GM23338 (cell line): ENCODE data around the gene SIRPA. TPM values are rescaled to one million over a fixed set of nuclear protein-coding genes. Genes with fewer than 3 reads are reported as not detected.

ENCODE experiments used
- ATAC-seq: fragments of 200-7000 bp; cut with Tn5 transposase; 3 replicates; pipeline ENCODE4 v1.9.1; 2020
- DNase-seq: peaks from one replicate; pipeline ENCODE4 v3.0.0-alpha.2; 2015; ENCODE audit warnings: low spot score
- H2AFZ ChIP-seq: fragments of 200-600 bp; sonication (generic); 2 replicates; pipeline ENCODE4 v1.8.0; 2016; ENCODE audit warnings: antibody characterized with exemption, mild to moderate bottlenecking, moderate library complexity
- H3F3A ChIP-seq: fragments of 200-600 bp; sonication (generic); replicated peaks from 2 replicates; pipeline ENCODE4 v1.8.0; 2017; ENCODE audit warnings: antibody characterized with exemption, mixed run types, low read depth
- H3K27ac ChIP-seq: fragments of 200-600 bp; sonication (generic); 2 replicates; pipeline ENCODE4 v1.6.1; 2016; ENCODE audit warnings: low read depth
- H3K27me3 ChIP-seq: fragments of 200-600 bp; sonication (generic); 2 replicates; pipeline ENCODE4 v1.8.0; 2016; ENCODE audit warnings: mild to moderate bottlenecking, mixed run types, moderate library complexity; ENCODE audit not compliant: insufficient read depth
- H3K36me3 ChIP-seq: fragments of 200-600 bp; sonication (generic); 2 replicates; pipeline ENCODE4 v1.8.0; 2016; ENCODE audit warnings: mild to moderate bottlenecking; ENCODE audit not compliant: insufficient read depth
- H3K4me1 ChIP-seq: fragments of 200-600 bp; sonication (generic); 2 replicates; pipeline ENCODE4 v1.8.0; 2016; ENCODE audit warnings: mild to moderate bottlenecking, moderate library complexity; ENCODE audit not compliant: insufficient read depth
- H3K4me2 ChIP-seq: fragments of 200-600 bp; sonication (generic); 2 replicates; pipeline ENCODE4 v1.7.1; 2017; ENCODE audit warnings: mixed run types
- H3K4me3 ChIP-seq: fragments of 200-600 bp; sonication (generic); 2 replicates; pipeline ENCODE4 v1.6.1; 2016; ENCODE audit warnings: mixed run types
- H3K79me2 ChIP-seq: fragments of 200-600 bp; sonication (generic); replicated peaks from 2 replicates; pipeline ENCODE4 v1.8.0; 2017; ENCODE audit warnings: mild to moderate bottlenecking; ENCODE audit not compliant: insufficient read depth
- H3K9me2 ChIP-seq: fragments of 200-600 bp; sonication (generic); 2 replicates; pipeline ENCODE4 v1.8.0; 2017; ENCODE audit not compliant: insufficient read depth
- H4K20me1 ChIP-seq: fragments of 200-600 bp; sonication (generic); replicated peaks from 2 replicates; pipeline ENCODE4 v1.8.0; 2017; ENCODE audit warnings: mild to moderate bottlenecking; ENCODE audit not compliant: insufficient read depth
- H3K27ac Mint-ChIP-seq: 2 replicates; pipeline ENCODE4 v1.8.0; 2020; ENCODE audit warnings: inconsistent platforms, mild to moderate bottlenecking, moderate library complexity, mixed read lengths
- H3K27me3 Mint-ChIP-seq: 3 replicates; pipeline ENCODE4 v1.8.0; 2022; ENCODE audit warnings: low read depth, mild to moderate bottlenecking, moderate library complexity, mixed read lengths, inconsistent platforms; ENCODE audit not compliant: insufficient read depth, poor library complexity
- H3K36me3 Mint-ChIP-seq: 3 replicates; pipeline ENCODE4 v1.8.0; 2021; ENCODE audit warnings: low read depth, mild to moderate bottlenecking, inconsistent platforms, moderate library complexity, mixed read lengths
- H3K4me1 Mint-ChIP-seq: 3 replicates; pipeline ENCODE4 v1.8.0; 2020; ENCODE audit warnings: mild to moderate bottlenecking, inconsistent platforms, mixed read lengths
- H3K4me3 Mint-ChIP-seq: 3 replicates; pipeline ENCODE4 v1.8.0; 2021; ENCODE audit warnings: moderate library complexity, mild to moderate bottlenecking, inconsistent platforms, mixed read lengths
- H3K9me3 Mint-ChIP-seq: 3 replicates; pipeline ENCODE4 v1.8.0; 2020; ENCODE audit warnings: moderate library complexity, mild to moderate bottlenecking, inconsistent platforms, mixed read lengths
- CTCF ChIP-seq, 2 experiments: fragments of 200-600 bp in 1 of 2; sonication (generic) in 1 of 2; conservative IDR thresholded peaks; 2 replicates each; pipeline versions ENCODE4 v1.5.1 to v1.6.1; 2016 to 2017; ENCODE audit warnings: antibody characterized with exemption in 2 of 2, low read depth in 2 of 2, mild to moderate bottlenecking in 2 of 2, moderate library complexity in 1 of 2
- EZH2 ChIP-seq: fragments of 200-600 bp; sonication (generic); IDR thresholded peaks from one replicate; pipeline ENCODE4 v1.8.0; 2017; ENCODE audit warnings: antibody characterized with exemption, mild to moderate bottlenecking, low read depth; ENCODE audit not compliant: unreplicated experiment
- EZH2phosphoT487 ChIP-seq: fragments of 200-600 bp; sonication (generic); IDR thresholded peaks from one replicate; pipeline ENCODE4 v1.8.1; 2018; ENCODE audit warnings: antibody characterized with exemption; ENCODE audit not compliant: unreplicated experiment
- JUNB ChIP-seq: IDR thresholded peaks from one replicate; pipeline ENCODE4 v1.6.1; 2016; ENCODE audit warnings: antibody characterized with exemption; ENCODE audit not compliant: unreplicated experiment
- NANOG ChIP-seq: IDR thresholded peaks from 2 replicates; pipeline ENCODE4 v1.6.1; 2016; ENCODE audit warnings: antibody characterized with exemption, borderline replicate concordance
- REST ChIP-seq: IDR thresholded peaks from one replicate; pipeline ENCODE4 v1.6.1; 2018; ENCODE audit warnings: antibody characterized with exemption; ENCODE audit not compliant: unreplicated experiment
- ZNF331 ChIP-seq: fragments of 250-450 bp; sonication (Bioruptor Pico); IDR thresholded peaks from 2 replicates; pipeline ENCODE4 v1.5.0; 2020; ENCODE audit warnings: low read depth, mild to moderate bottlenecking, moderate library complexity
- ZNF462 ChIP-seq: fragments of 250-450 bp; sonication (Bioruptor Pico); IDR thresholded peaks from 2 replicates; pipeline ENCODE4 v1.5.0; 2020; ENCODE audit warnings: mild to moderate bottlenecking, moderate library complexity
- polyA plus RNA-seq: library from polyadenylated mRNA; unstranded; fragments of >200 nt; fragmentation: Nextera tagmentation; extraction: Ambion mirVana; gene quantifications from 2 replicates; pipeline ENCODE4 v1.2.1, GENCODE V29; 2016
- total RNA-seq: library from RNA; depleted of rRNA; stranded (reverse); fragments of >200 nt; shearing (Covaris generic); gene quantifications from 2 replicates; pipeline ENCODE4 v1.2.3, GENCODE V29; 2014

The SIRPA gene
- total and polyA plus RNA-seq, 2 experiments from 2014 or later: 1.2 to 2.9 TPM

- DNase-seq: no peak
- Histone ChIP-seq H3K36me3 (no peaks in the 10 kb centered on the region), H3K4me3 (no peak overlapping the region), H3K79me2 (no peaks in the 10 kb centered on the region), H3F3A (no peaks in the 10 kb centered on the region), H3K27me3 (0 out of 2 replicates have a peak, but pooled peaks cover 2% of the 10 kb centered on the region), H3K27ac (no peak overlapping the region), H2AFZ (no peak overlapping the region), H3K4me1 (no peaks in the 10 kb centered on the region; the same call in 1 of the 2 replicates), H3K4me2 (no peak overlapping the region), H4K20me1 (no peaks in the 10 kb centered on the region), H3K9me2 (no peaks in the 10 kb centered on the region)
- H3K4me3 Mint-ChIP-seq: no peak overlapping the region
- H3K4me1 Mint-ChIP-seq: peaks cover 4% of the 10 kb centered on the region; the same call in 1 of the 3 replicates
- peaks cover 3% of the 10 kb centered on the region; the same call in 1 of the 3 replicates for H3K36me3 Mint-ChIP-seq
- TF ChIP-seq ZNF331 (CRISPR knock-in tag) (no peak), JUNB (no peak), EZH2 (no peak), EZH2phosphoT487 (no peak), ZNF462 (CRISPR knock-in tag) (no peak), NANOG (no peak), CTCF (conservative IDR thresholded peaks at IDR 0.05; ENCODE audit: low read depth in 2 of 2) (no peak), REST (no peak)
- H3K27me3 Mint-ChIP-seq: peaks cover 9% of the 10 kb centered on the region
- no peak overlapping the region for H3K27ac Mint-ChIP-seq
- no peak for ATAC-seq
- no peaks in the 10 kb centered on the region for H3K9me3 Mint-ChIP-seq
Observed at GRCh38 chr20:1938464-1939269, 43.5 kb downstream of the SIRPA start.
